Measurements from ENCODE around the gene PRAMEF8. TPM values are rescaled to one million over a fixed set of nuclear protein-coding genes. Genes with fewer than 3 reads are reported as not detected.
"Not testable (repeated sequence)": the region's sequence is repeated elsewhere in the genome, so short reads cannot be mapped to it uniquely, and the experiment has no call there.

Gene PRAMEF8
- not detected for total RNA-seq

DNA sequence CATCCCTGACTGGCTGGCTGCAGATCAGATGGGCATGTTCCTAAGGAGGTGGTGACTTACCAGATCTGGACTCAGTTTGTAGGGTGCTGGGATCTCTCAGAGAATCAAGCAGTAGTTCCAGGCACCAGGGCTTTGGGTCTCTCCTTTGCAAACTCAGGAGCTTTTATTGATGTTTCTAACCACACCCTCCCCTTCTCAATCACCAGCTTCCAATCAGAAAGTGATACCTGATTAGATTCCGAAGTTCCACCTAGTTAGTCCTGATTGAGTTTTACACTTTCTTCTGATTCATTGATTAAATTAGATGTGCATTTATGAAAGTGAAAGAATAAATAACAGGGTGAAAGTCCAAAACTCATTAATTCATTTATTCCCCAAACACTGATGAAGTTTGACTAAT lies at the start of gene PRAMEF8:
PRAMEF8 (minus strand) TSS at position 101 of the 400 bp plus-strand sequence. CDS start 1,046 bp downstream, outside the sequence.
- H3K27me3 Mint-ChIP-seq; H3K4me1 Mint-ChIP-seq; ATAC-seq (ENCODE audit: low read depth); H3K9me3 Mint-ChIP-seq; POLR2A ChIA-PET; H3K4me3 Mint-ChIP-seq; DNase-seq; H3K27ac Mint-ChIP-seq; H3K36me3 Mint-ChIP-seq: not testable (repeated sequence)

DNA sequence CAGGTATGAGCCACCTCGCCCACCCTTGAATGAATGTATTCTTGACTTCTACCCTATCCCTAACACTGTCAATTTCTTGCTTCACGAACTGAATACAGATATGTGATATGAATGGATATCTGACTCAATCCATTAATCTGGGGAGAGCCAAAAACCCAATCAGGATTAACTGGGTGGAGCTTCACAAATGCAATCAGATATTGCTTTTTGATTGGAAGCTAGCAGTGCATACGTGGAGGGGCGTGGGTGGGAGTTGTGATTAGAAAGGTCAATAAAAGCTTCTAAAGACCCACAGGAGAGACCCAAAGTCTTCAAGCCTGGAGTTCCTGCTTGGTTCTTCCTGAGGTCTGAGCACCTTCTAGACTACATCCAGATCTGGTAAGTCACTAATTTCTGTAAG lies 30.3 kb upstream of the PRAMEF8 start, which contains the start of gene PRAMEF15:
PRAMEF15 (plus strand) TSS at position 301 of the 400 bp plus-strand sequence. CDS start 2,827 bp downstream, outside the sequence.
- H3K9me3 Mint-ChIP-seq; POLR2A ChIA-PET; DNase-seq; ATAC-seq (ENCODE audit: low read depth); H3K27me3 Mint-ChIP-seq; H3K27ac Mint-ChIP-seq; H3K4me3 Mint-ChIP-seq; H3K4me1 Mint-ChIP-seq; H3K36me3 Mint-ChIP-seq: not testable (repeated sequence)

GRCh38 chr1:13303239-13303638 lies 18.3 kb upstream of the PRAMEF8 start, which contains the start of gene PRAMEF33:
PRAMEF33 (plus strand) TSS chr1:13303539; CDS start chr1:13305955, 2,416 bp downstream.
- H3K9me3 Mint-ChIP-seq; H3K27ac Mint-ChIP-seq; POLR2A ChIA-PET; H3K4me3 Mint-ChIP-seq; H3K27me3 Mint-ChIP-seq; H3K36me3 Mint-ChIP-seq; H3K4me1 Mint-ChIP-seq; DNase-seq; ATAC-seq (ENCODE audit: low read depth): not testable (repeated sequence)

- not testable (repeated sequence) for H3K27ac Mint-ChIP-seq, H3K9me3 Mint-ChIP-seq
Measured at GRCh38 chr1:13302197-13302596, 17.3 kb upstream of the PRAMEF8 start.

GRCh38 chr1:13298699-13299098 lies 13.8 kb upstream of the PRAMEF8 start:
- H3K9me3 Mint-ChIP-seq; H3K27ac Mint-ChIP-seq; POLR2A ChIA-PET; ATAC-seq (ENCODE audit: low read depth); H3K4me1 Mint-ChIP-seq; H3K4me3 Mint-ChIP-seq; H3K36me3 Mint-ChIP-seq; H3K27me3 Mint-ChIP-seq; DNase-seq: not testable (repeated sequence)

More at GRCh38 chr1:13302197-13302596, 17.3 kb upstream of the PRAMEF8 start:
- H3K4me3 Mint-ChIP-seq; H3K4me1 Mint-ChIP-seq; H3K36me3 Mint-ChIP-seq; POLR2A ChIA-PET; DNase-seq; H3K27me3 Mint-ChIP-seq; ATAC-seq (ENCODE audit: low read depth): not testable (repeated sequence)

DNA sequence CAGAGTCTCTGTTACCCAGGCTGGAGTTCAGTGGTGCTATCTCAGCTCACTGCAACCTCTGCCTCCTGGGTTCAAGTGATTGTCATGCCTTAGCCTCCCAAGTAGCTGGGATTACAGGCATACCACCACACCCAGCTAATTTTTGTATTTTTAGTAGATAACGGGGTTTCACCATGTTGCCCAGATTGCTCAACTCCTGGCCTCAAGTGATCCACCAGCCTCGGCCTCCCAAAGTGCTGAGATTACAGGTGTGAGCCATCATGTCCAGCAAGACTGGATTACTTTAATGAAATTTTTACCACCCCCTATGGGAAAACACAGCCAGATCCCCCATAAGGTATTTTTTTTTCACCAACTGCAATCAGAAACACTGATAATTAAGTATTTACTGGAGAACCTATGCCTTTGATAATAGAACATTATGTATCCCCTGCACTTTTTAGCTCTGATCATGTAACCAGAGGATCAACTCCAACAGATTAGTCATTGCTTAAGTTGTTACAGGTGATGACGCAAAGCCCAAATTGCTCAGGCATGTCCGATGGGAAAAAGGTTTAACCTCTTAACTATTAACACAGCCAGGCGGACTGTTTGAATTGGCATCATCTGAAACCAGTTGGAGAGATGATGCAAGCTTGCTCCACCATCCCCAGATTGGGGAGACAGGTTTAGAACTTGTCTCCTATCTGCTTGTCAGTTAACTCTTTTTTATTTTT lies 12.4 kb upstream of the PRAMEF8 start:
- H3K4me1 Mint-ChIP-seq; ATAC-seq (ENCODE audit: low read depth); POLR2A ChIA-PET; H3K9me3 Mint-ChIP-seq; DNase-seq; H3K36me3 Mint-ChIP-seq; H3K4me3 Mint-ChIP-seq; H3K27ac Mint-ChIP-seq; H3K27me3 Mint-ChIP-seq: not testable (repeated sequence)

GRCh38 chr1:13289030-13289429 lies 4.1 kb upstream of the PRAMEF8 start:
- POLR2A ChIA-PET; ATAC-seq (ENCODE audit: low read depth); H3K27ac Mint-ChIP-seq; H3K27me3 Mint-ChIP-seq; DNase-seq; H3K4me1 Mint-ChIP-seq; H3K4me3 Mint-ChIP-seq; H3K9me3 Mint-ChIP-seq; H3K36me3 Mint-ChIP-seq: not testable (repeated sequence)

- POLR2A ChIA-PET; H3K27me3 Mint-ChIP-seq; DNase-seq; ATAC-seq (ENCODE audit: low read depth); H3K27ac Mint-ChIP-seq; H3K4me1 Mint-ChIP-seq; H3K9me3 Mint-ChIP-seq; H3K4me3 Mint-ChIP-seq; H3K36me3 Mint-ChIP-seq: not testable (repeated sequence)
Measured at GRCh38 chr1:13279617-13280016, 5.3 kb downstream of the PRAMEF8 start.

DNA sequence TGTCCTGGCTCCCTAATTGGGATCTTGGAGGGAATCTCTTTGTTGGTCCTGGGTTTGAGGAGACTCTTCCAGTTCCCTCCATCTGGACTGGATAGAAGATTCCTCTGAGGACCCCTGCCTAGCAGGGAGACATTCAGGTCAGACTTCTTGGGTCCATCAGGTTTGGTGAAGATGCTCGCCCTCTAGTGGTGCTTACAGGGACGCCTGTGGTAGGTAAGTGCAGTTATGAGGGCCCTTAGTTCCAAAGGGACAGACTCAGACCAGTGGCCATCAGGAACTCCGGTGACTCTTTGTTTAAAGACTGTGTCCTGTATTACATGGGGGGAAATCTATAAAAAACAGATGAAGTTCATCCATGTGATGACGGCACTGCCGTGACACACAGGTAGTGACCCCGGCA lies 7.9 kb downstream of the PRAMEF8 start:
- H3K27me3 Mint-ChIP-seq; H3K4me1 Mint-ChIP-seq; ATAC-seq (ENCODE audit: low read depth); DNase-seq; H3K36me3 Mint-ChIP-seq; H3K9me3 Mint-ChIP-seq; H3K27ac Mint-ChIP-seq; POLR2A ChIA-PET; H3K4me3 Mint-ChIP-seq: not testable (repeated sequence)

- H3K9me3 Mint-ChIP-seq; H3K27me3 Mint-ChIP-seq; ATAC-seq (ENCODE audit: low read depth); H3K4me1 Mint-ChIP-seq; POLR2A ChIA-PET; H3K4me3 Mint-ChIP-seq; H3K36me3 Mint-ChIP-seq; DNase-seq; H3K27ac Mint-ChIP-seq: not testable (repeated sequence)
Measured at GRCh38 chr1:13265124-13265523, 19.8 kb downstream of the PRAMEF8 start.

GRCh38 chr1:13253898-13254297 lies 31.0 kb downstream of the PRAMEF8 start, which contains the start of gene PRAMEF5:
PRAMEF5 (plus strand) TSS chr1:13254198; CDS start chr1:13259269, 5,071 bp downstream.
- H3K27me3 Mint-ChIP-seq; H3K4me1 Mint-ChIP-seq; H3K4me3 Mint-ChIP-seq; H3K27ac Mint-ChIP-seq; POLR2A ChIA-PET; H3K9me3 Mint-ChIP-seq; ATAC-seq (ENCODE audit: low read depth); DNase-seq; H3K36me3 Mint-ChIP-seq: not testable (repeated sequence)

DNA sequence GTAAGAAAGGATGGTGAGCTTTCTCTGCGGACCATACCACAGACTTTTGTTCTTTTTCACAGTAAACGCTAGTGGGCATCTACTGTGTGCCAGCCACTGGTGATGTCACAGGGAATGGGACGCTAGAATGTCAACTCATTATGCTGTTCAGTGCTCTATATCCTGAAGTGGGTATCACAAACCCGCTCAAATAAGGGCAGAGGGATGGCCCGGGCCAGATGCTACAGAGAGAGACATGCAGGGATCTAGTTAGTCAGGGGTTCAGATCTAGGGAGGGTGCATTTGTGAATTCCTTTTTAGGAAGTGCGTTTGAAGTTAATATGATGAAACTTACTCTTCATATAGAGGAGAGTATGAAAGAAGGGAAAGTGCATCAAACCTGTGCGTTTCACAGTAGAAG lies 37.8 kb downstream of the PRAMEF8 start:
- H3K4me3 Mint-ChIP-seq; H3K27me3 Mint-ChIP-seq; H3K9me3 Mint-ChIP-seq; H3K36me3 Mint-ChIP-seq; DNase-seq; POLR2A ChIA-PET; H3K27ac Mint-ChIP-seq; H3K4me1 Mint-ChIP-seq; ATAC-seq (ENCODE audit: low read depth): not testable (repeated sequence)

DNA sequence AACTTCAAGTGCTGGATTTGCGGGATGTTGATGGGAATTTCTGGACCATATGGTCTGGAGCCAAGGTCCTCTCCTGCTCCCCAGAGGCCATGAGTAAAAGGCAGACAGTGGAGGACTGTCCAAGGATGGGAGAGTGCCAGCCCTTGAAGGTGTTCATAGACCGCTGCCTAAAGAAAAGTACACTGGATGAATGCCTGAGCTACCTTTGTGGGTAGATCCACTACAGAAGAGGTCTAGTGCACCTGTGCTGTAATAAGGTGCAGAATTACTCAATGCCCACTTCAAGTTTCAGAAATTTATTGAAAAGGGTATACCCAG lies 38.4 kb downstream of the PRAMEF8 start:
- H3K9me3 Mint-ChIP-seq; DNase-seq; H3K27ac Mint-ChIP-seq; ATAC-seq (ENCODE audit: low read depth); H3K4me3 Mint-ChIP-seq; POLR2A ChIA-PET; H3K36me3 Mint-ChIP-seq; H3K4me1 Mint-ChIP-seq; H3K27me3 Mint-ChIP-seq: not testable (repeated sequence)

GRCh38 chr1:13245841-13246553 lies 38.9 kb downstream of the PRAMEF8 start:
- H3K36me3 Mint-ChIP-seq; DNase-seq; POLR2A ChIA-PET; H3K27ac Mint-ChIP-seq; H3K27me3 Mint-ChIP-seq; H3K4me1 Mint-ChIP-seq; H3K4me3 Mint-ChIP-seq; H3K9me3 Mint-ChIP-seq; ATAC-seq (ENCODE audit: low read depth): not testable (repeated sequence)

Data from activated naive CD8-positive, alpha-beta T cell treated with anti-CD3 and anti-CD28 coated beads, Interleukin-2, amount 10 ng/mL, durations not matched to agents 7 days and 5 days (primary cell).